Measurements from ENCODE around the gene ACTR5. TPM values are rescaled to one million over a fixed set of nuclear protein-coding genes. Genes with fewer than 3 reads are reported as not detected.

The ACTR5 gene
- total RNA-seq, 1 experiment from 2014 or later: 14.1 TPM

GRCh38 chr20:38770546-38770945, 22.3 kb downstream of the ACTR5 start:
- H3K23ac ChIP-seq (ENCODE audit: insufficient read length, low read depth, low read length): no peak overlapping the region
- no peaks in the 10 kb centered on the region for H4K20me1 ChIP-seq (ENCODE audit: control insufficient read depth, insufficient read depth, insufficient read length)
- H3K9ac ChIP-seq (ENCODE audit: extremely low read depth, insufficient read length, low read length): no peak overlapping the region
- Mint-ChIP-seq H3K36me3 (ENCODE audit: insufficient read depth in 1 of 3, low read depth in 3 of 3) (peaks cover 32 to 81% (median 59%) of the 10 kb centered on the region in 3 experiments), H3K4me3 (no peak overlapping the region), H3K4me1 (peaks cover 0 to under 1% of the 10 kb centered on the region in 2 experiments; a peak in 1 of 4 replicates), H3K27ac (peak overlapping the region in 1 of 3 experiments; percentile 40; a peak in 1 of 7 replicates), H3K9me3 (peaks cover 9 to 11% of the 10 kb centered on the region in 2 experiments), H3K27me3 (ENCODE audit: low read depth) (no peaks in the 10 kb centered on the region)
- H3K4ac ChIP-seq (ENCODE audit: low read depth, low read length): no peak overlapping the region
- no peaks in the 10 kb centered on the region for H3K27me3 ChIP-seq (ENCODE audit: insufficient read depth, low read length)
- H3K27ac ChIP-seq (ENCODE audit: insufficient read length, low read depth, low read length): no peak overlapping the region
- no peak for DNase-seq
- H3K18ac ChIP-seq (ENCODE audit: insufficient read length, low read depth, low read length): no peak overlapping the region
- H3K14ac ChIP-seq (ENCODE audit: insufficient read depth, low read length): no peak overlapping the region
- no peak overlapping the region for H2AK5ac ChIP-seq (ENCODE audit: insufficient read length, low read length)
- H4K91ac ChIP-seq (ENCODE audit: insufficient read length, low read depth, low read length): no peak overlapping the region
- H3K4me2 ChIP-seq (ENCODE audit: insufficient read depth, insufficient read length, low read length): no peak overlapping the region
- H3K79me1 ChIP-seq (ENCODE audit: insufficient read depth, low read depth, low read length, poor library complexity, severe bottlenecking): no peaks in the 10 kb centered on the region
- H3K79me2 ChIP-seq (ENCODE audit: insufficient read depth, low read length): no peaks in the 10 kb centered on the region; the same call in 1 of the 2 replicates
- no peak overlapping the region for H4K8ac ChIP-seq (replicated peaks; ENCODE audit: insufficient read length, low read depth, low read length)
- H2BK5ac ChIP-seq (ENCODE audit: insufficient read length, low read length): no peak overlapping the region
- no CpG with 5 or more reads among the region's 3 CpGs for WGBS (ENCODE audit: extremely low coverage, insufficient read length, low lambda C conversion rate)
- H2AFZ ChIP-seq (ENCODE audit: low read length): no peak overlapping the region
- no peak overlapping the region for H3T11ph ChIP-seq (ENCODE audit: low read length)
- no peak overlapping the region for H4K5ac ChIP-seq (ENCODE audit: insufficient read length, low read depth, low read length)
- no peaks in the 10 kb centered on the region for H3K23me2 ChIP-seq (ENCODE audit: insufficient read length, low read depth, low read length, poor library complexity, severe bottlenecking)
- TF ChIP-seq, protein P1, sequence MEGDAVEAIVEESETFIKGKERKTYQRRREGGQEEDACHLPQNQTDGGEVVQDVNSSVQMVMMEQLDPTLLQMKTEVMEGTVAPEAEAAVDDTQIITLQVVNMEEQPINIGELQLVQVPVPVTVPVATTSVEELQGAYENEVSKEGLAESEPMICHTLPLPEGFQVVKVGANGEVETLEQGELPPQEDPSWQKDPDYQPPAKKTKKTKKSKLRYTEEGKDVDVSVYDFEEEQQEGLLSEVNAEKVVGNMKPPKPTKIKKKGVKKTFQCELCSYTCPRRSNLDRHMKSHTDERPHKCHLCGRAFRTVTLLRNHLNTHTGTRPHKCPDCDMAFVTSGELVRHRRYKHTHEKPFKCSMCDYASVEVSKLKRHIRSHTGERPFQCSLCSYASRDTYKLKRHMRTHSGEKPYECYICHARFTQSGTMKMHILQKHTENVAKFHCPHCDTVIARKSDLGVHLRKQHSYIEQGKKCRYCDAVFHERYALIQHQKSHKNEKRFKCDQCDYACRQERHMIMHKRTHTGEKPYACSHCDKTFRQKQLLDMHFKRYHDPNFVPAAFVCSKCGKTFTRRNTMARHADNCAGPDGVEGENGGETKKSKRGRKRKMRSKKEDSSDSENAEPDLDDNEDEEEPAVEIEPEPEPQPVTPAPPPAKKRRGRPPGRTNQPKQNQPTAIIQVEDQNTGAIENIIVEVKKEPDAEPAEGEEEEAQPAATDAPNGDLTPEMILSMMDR (conservative IDR thresholded peaks at IDR 0.05): no peak
- no peaks in the 10 kb centered on the region for H3K4me1 ChIP-seq (ENCODE audit: insufficient read depth, low read length)
- H2BK12ac ChIP-seq (ENCODE audit: insufficient read length, low read depth, low read length): no peak overlapping the region
- no peak overlapping the region for H2BK20ac ChIP-seq (ENCODE audit: low read depth, low read length, poor library complexity, severe bottlenecking)
- no peak overlapping the region for H2BK120ac ChIP-seq (ENCODE audit: low read depth, low read length, poor library complexity, severe bottlenecking)
- no peak overlapping the region for H2BK15ac ChIP-seq (ENCODE audit: low read depth, low read length)
- H3K9me3 ChIP-seq (ENCODE audit: control insufficient read depth, low read depth, low read length): no peaks in the 10 kb centered on the region
- H3K56ac ChIP-seq (ENCODE audit: insufficient read length, low read depth, low read length): no peak overlapping the region

All from H9 (cell line).